HG02852 (cell line): ENCODE results near the gene SKOR1.

ENCODE experiments used
- ATAC-seq: cut with Tn5 transposase; IDR thresholded peaks from one replicate; pipeline ENCODE4 v1.9.1; 2021; ENCODE audit warnings: mild to moderate bottlenecking, moderate library complexity; ENCODE audit not compliant: unreplicated experiment

Gene SKOR1

GRCh38 chr15:67794832-67795574 is 30.3 kb upstream of the SKOR1 start:
- ATAC-seq = no peak

- ATAC-seq = no peak
These were observed 28.8 kb upstream of the SKOR1 start for GRCh38 chr15:67796196-67797127.

- ATAC-seq = no peak
These were observed 25.5 kb upstream of the SKOR1 start for GRCh38 chr15:67799801-67800205.

- ATAC-seq = no peak
These were observed 24.2 kb upstream of the SKOR1 start for GRCh38 chr15:67801142-67801541.

- no peak for ATAC-seq
These were observed 23.1 kb upstream of the SKOR1 start for GRCh38 chr15:67801926-67802914.

GRCh38 chr15:67803299-67803698 is 22.0 kb upstream of the SKOR1 start:
- no peak for ATAC-seq

GRCh38 chr15:67803996-67804843 is 21.1 kb upstream of the SKOR1 start:
- ATAC-seq = no peak

GRCh38 chr15:67805008-67805665 is 20.2 kb upstream of the SKOR1 start:
- no peak for ATAC-seq

- no peak for ATAC-seq
These were observed 19.4 kb upstream of the SKOR1 start for GRCh38 chr15:67805666-67806516.

GRCh38 chr15:67806536-67806935 is 18.8 kb upstream of the SKOR1 start:
- ATAC-seq = no peak

- no peak for ATAC-seq
These were observed 18.2 kb upstream of the SKOR1 start for GRCh38 chr15:67807141-67807540.

- ATAC-seq = no peak
These were observed 17.5 kb upstream of the SKOR1 start for GRCh38 chr15:67807836-67808235.

- no peak for ATAC-seq
These were observed 16.5 kb upstream of the SKOR1 start for GRCh38 chr15:67808821-67809220.

GRCh38 chr15:67809441-67809840 is 15.9 kb upstream of the SKOR1 start:
- ATAC-seq = no peak

- no peak for ATAC-seq
These were observed 15.4 kb upstream of the SKOR1 start for GRCh38 chr15:67809866-67810265.

GRCh38 chr15:67812241-67812644 is 13.1 kb upstream of the SKOR1 start:
- ATAC-seq = no peak

- ATAC-seq = no peak
These were observed 12.1 kb upstream of the SKOR1 start for GRCh38 chr15:67813104-67813634.

- no peak for ATAC-seq
These were observed 10.2 kb upstream of the SKOR1 start for GRCh38 chr15:67815036-67815592.
